Measurements from ENCODE around the gene SDF2L1.

- TF ChIP-seq, protein P1, sequence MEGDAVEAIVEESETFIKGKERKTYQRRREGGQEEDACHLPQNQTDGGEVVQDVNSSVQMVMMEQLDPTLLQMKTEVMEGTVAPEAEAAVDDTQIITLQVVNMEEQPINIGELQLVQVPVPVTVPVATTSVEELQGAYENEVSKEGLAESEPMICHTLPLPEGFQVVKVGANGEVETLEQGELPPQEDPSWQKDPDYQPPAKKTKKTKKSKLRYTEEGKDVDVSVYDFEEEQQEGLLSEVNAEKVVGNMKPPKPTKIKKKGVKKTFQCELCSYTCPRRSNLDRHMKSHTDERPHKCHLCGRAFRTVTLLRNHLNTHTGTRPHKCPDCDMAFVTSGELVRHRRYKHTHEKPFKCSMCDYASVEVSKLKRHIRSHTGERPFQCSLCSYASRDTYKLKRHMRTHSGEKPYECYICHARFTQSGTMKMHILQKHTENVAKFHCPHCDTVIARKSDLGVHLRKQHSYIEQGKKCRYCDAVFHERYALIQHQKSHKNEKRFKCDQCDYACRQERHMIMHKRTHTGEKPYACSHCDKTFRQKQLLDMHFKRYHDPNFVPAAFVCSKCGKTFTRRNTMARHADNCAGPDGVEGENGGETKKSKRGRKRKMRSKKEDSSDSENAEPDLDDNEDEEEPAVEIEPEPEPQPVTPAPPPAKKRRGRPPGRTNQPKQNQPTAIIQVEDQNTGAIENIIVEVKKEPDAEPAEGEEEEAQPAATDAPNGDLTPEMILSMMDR (conservative IDR thresholded peaks at IDR 0.05): no peak
- TF ChIP-seq ZFX (IDR thresholded peaks at IDR 0.05): no peak
These were observed 9.7 kb upstream of the SDF2L1 start, which contains the start of gene CCDC116 for GRCh38 chr22:21632237-21632895.
